GM12892 (cell line): ENCODE measurements around the gene ACADVL.

Source experiments
- POLR2A ChIP-seq: IDR thresholded peaks from 2 replicates; pipeline ENCODE4 v1.6.1; 2011; ENCODE audit warnings: low read depth, low read length, control low read depth
- POLR2AphosphoS5 ChIP-seq: IDR thresholded peaks from 2 replicates; pipeline ENCODE4 v1.6.1; 2011; ENCODE audit warnings: low read depth, low read length, control low read depth
- TAF1 ChIP-seq: IDR thresholded peaks from 2 replicates; pipeline ENCODE4 v1.6.1; 2011; ENCODE audit warnings: low read depth, mild to moderate bottlenecking, control low read depth, low read length, borderline replicate concordance

DNA sequence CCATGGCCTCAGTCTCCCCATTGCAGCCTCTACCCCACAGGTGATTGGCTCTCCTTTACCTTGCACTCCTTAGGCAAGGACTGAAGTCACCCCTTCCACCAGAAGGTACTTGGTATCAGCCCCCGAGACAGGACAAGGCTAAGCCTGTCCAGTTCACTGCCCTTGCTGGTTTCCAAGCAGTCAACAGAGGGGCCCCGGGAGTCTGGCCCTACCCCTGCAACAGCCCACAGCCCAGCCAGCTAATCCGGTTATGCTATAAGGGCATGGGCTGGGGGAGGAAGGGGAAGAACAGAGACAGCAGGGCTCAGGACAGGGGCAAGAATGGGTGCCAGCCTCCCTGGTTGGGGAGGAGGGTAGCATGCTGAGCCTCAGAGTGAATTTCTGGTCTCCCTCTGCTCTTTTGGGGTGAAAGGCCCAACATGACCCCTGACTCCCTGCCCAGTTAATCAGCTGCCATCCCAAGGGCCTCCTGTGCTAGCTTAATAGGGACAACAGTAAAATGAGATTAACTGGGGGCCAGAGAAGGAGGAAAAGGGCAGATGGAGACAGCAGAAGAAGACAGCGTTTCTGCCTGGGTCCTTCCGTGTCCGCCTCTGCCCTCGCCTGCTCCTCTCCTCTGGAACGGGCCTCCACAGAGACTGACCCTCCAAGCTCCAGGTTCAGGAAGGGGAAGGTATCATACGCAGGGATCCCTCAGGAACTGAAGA is 10.8 kb upstream of the ACADVL start:
- TF ChIP-seq POLR2A (no peak), POLR2AphosphoS5 (no peak), TAF1 (no peak)
